Caco-2 (cell line): ENCODE measurements around the gene MRPL49. TPM values are rescaled to one million over a fixed set of nuclear protein-coding genes. Genes with fewer than 3 reads are reported as not detected.

Source experiments
- BruUV-seq: library from RNA; stranded (reverse); fragments of 400-500 nt; replicated peaks from 2 replicates; lab custom pipeline; 2021; lab: Mats Ljungman, UMichigan
- CTCF ChIA-PET: fragments of 300-600 bp; sonication (Branson Sonifier 250); formaldehyde crosslinking; loops from one replicate; lab custom pipeline; 2022; ENCODE audit warnings: antibody characterized with exemption; lab: Charles Lee
- POLR2A ChIA-PET: fragments of 300-600 bp; sonication (Branson Sonifier 250); formaldehyde crosslinking; loops from one replicate; lab custom pipeline; 2022; ENCODE audit warnings: antibody characterized with exemption; lab: Charles Lee
- DNase-seq, 2 experiments: peaks; one replicate each; pipeline versions ENCODE4 v3.0.0 to v3.0.0-alpha.2; 2020 to 2022
- H3K27me3 ChIP-seq: replicated peaks from 2 replicates; pipeline ENCODE4 v1.6.0; 2011; ENCODE audit warnings: low read length; ENCODE audit not compliant: control insufficient read depth, insufficient read depth
- H3K36me3 ChIP-seq: 2 replicates; pipeline ENCODE4 v1.5.1; 2011; ENCODE audit warnings: low read length; ENCODE audit not compliant: control insufficient read depth, insufficient read depth
- H3K4me1 ChIP-seq: fragments of 250-450 bp; sonication (Bioruptor Pico); 2 replicates; pipeline ENCODE4 v1.5.1; 2020; ENCODE audit warnings: mild to moderate bottlenecking
- H3K4me3 ChIP-seq: 2 replicates; pipeline ENCODE4 v1.5.1; 2011; ENCODE audit warnings: low read depth, mild to moderate bottlenecking, control low read depth, low read length
- H3K9me3 ChIP-seq: fragments of 250-450 bp; sonication (Bioruptor Pico); 2 replicates; pipeline ENCODE4 v1.5.1; 2020; ENCODE audit warnings: mild to moderate bottlenecking, moderate library complexity
- H3K27ac Mint-ChIP-seq: one replicate; pipeline ENCODE4 v1.8.0; 2022; ENCODE audit warnings: mixed read lengths; ENCODE audit not compliant: unreplicated experiment
- H3K27me3 Mint-ChIP-seq: one replicate; pipeline ENCODE4 v1.8.0; 2022; ENCODE audit warnings: mixed read lengths; ENCODE audit not compliant: insufficient read depth, unreplicated experiment
- H3K36me3 Mint-ChIP-seq: one replicate; pipeline ENCODE4 v1.8.0; 2022; ENCODE audit warnings: mild to moderate bottlenecking, mixed read lengths; ENCODE audit not compliant: insufficient read depth, unreplicated experiment
- H3K4me1 Mint-ChIP-seq: one replicate; pipeline ENCODE4 v1.8.0; 2022; ENCODE audit warnings: low read depth, mixed read lengths; ENCODE audit not compliant: unreplicated experiment
- H3K4me3 Mint-ChIP-seq: one replicate; pipeline ENCODE4 v1.8.0; 2022; ENCODE audit warnings: mild to moderate bottlenecking, moderate library complexity, mixed read lengths; ENCODE audit not compliant: unreplicated experiment
- H3K9me3 Mint-ChIP-seq: one replicate; pipeline ENCODE4 v1.8.0; 2022; ENCODE audit warnings: mixed read lengths; ENCODE audit not compliant: unreplicated experiment
- CTCF ChIP-seq, 2 experiments: fragments of 200-600 bp in 1 of 2; IDR thresholded peaks; 1 replicate in 1 of 2; 2 replicates in 1 of 2; pipeline versions ENCODE4 v1.5.1 to v1.8.0; 2011 to 2022; ENCODE audit warnings: antibody characterized with exemption in 1 of 2, control low read depth in 1 of 2, inconsistent platforms in 1 of 2, low read depth in 1 of 2, low read length in 1 of 2, mild to moderate bottlenecking in 1 of 2, moderate library complexity in 1 of 2; ENCODE audit not compliant: insufficient read depth in 1 of 2, severe bottlenecking in 1 of 2, unreplicated experiment in 1 of 2
- intact Hi-C: fragments of 100-400 bp; cut with micrococcal nuclease; formaldehyde crosslinking; loops from one replicate; pipeline ENCODE4 v1.10.0; 2022; ENCODE audit not compliant: unreplicated experiment
- total RNA-seq: library from RNA; stranded (reverse); gene quantifications from 2 replicates; pipeline ENCODE4 v1.2.3, GENCODE V29; 2022

MRPL49 gene
- total RNA-seq, 1 experiment from 2014 or later, result 95.1 TPM

GRCh38 chr11:65111159-65111743 is 10.9 kb upstream of the MRPL49 start:
- H3K4me3 Mint-ChIP-seq, result peak overlapping the region; percentile 96
- intact Hi-C loops, result loop anchor here (2.0 to 10.0 kb wide), 2 partner anchors 70 to 336 kb away; partner anchors contain the start of genes CAPN1 and SF1
- H3K36me3 ChIP-seq, result no peaks in the 10 kb centered on the region
- H3K4me3 ChIP-seq, result no peak overlapping the region
- H3K27me3 Mint-ChIP-seq, result no peaks in the 10 kb centered on the region
- no peaks in the 10 kb centered on the region for H3K9me3 Mint-ChIP-seq
- no peak for TF ChIP-seq CTCF (IDR thresholded peaks at IDR 0.05; ENCODE audit: insufficient read depth in 1 of 2, low read depth in 1 of 2, low read length in 1 of 2, severe bottlenecking in 1 of 2, unreplicated experiment in 1 of 2)
- H3K27ac Mint-ChIP-seq, result peak overlapping the region; percentile 92
- no TSS peak for BruUV-seq
- H3K9me3 ChIP-seq, result no peaks in the 10 kb centered on the region
- H3K27me3 ChIP-seq, result no peaks in the 10 kb centered on the region
- ChIA-PET CTCF (interaction anchor here (0.9 to 2.4 kb wide), 14 partner anchors 10 to 300 kb away, joined by 3 to 14 read pairs (median 5); partner anchors contain the start of genes CAPN1, FAU, MRPL49 and SYVN1), POLR2A (interaction anchor here (0.6 to 2.3 kb wide), 19 partner anchors 10 to 941 kb away, joined by 3 to 37 read pairs (median 3); partner anchors contain the start of genes ARL2, CAPN1, CDC42BPG and FAU)
- peaks cover 64% of the 10 kb centered on the region for H3K36me3 Mint-ChIP-seq
- no peak for DNase-seq
- H3K4me1 ChIP-seq, result peaks cover 23% of the 10 kb centered on the region
- peaks cover 6% of the 10 kb centered on the region for H3K4me1 Mint-ChIP-seq

GRCh38 chr11:65111744-65112545 is 10.2 kb upstream of the MRPL49 start, which contains the start of gene TM7SF2:
Gene TM7SF2, plus strand, starts transcription at chr11:65111872. Its CDS starts 144 bp downstream, at chr11:65112016.
- H3K4me1 ChIP-seq, result peaks cover 26% of the 10 kb centered on the region
- peak; percentile 97 to 98 for DNase-seq

More at GRCh38 chr11:65111744-65112545, 10.2 kb upstream of the MRPL49 start, which contains the start of gene TM7SF2:
- no TSS peak for BruUV-seq
- no peaks in the 10 kb centered on the region for H3K27me3 Mint-ChIP-seq
- no peaks in the 10 kb centered on the region for H3K9me3 ChIP-seq
- POLR2A ChIA-PET, result interaction anchor here (0.6 to 2.3 kb wide), 23 partner anchors 10 to 941 kb away, joined by 3 to 37 read pairs (median 3); partner anchors contain the start of genes ARL2, CAPN1, CDC42BPG and FAU
- intact Hi-C loops, result loop anchor here (2.0 to 10.0 kb wide), 2 partner anchors 69 to 337 kb away; partner anchors contain the start of genes CAPN1 and SF1
- peaks cover 6% of the 10 kb centered on the region for H3K4me1 Mint-ChIP-seq
- CTCF ChIA-PET, result interaction anchor here (0.6 to 2.4 kb wide), 12 partner anchors 10 to 348 kb away, joined by 3 to 14 read pairs (median 5); partner anchors contain the start of genes CAPN1, FAU, MRPL49 and SYVN1
- no peaks in the 10 kb centered on the region for H3K36me3 ChIP-seq
- H3K9me3 Mint-ChIP-seq, result no peaks in the 10 kb centered on the region
- no peak for TF ChIP-seq CTCF (IDR thresholded peaks at IDR 0.05; ENCODE audit: insufficient read depth in 1 of 2, low read depth in 1 of 2, low read length in 1 of 2, severe bottlenecking in 1 of 2, unreplicated experiment in 1 of 2)
- peak within 1 kb of the TSS; percentile 92 for H3K27ac Mint-ChIP-seq
- peaks cover 64% of the 10 kb centered on the region for H3K36me3 Mint-ChIP-seq
- peak within 1 kb of the TSS; percentile 96 for H3K4me3 Mint-ChIP-seq
- H3K27me3 ChIP-seq, result no peaks in the 10 kb centered on the region
- peak within 1 kb of the TSS; percentile 42 for H3K4me3 ChIP-seq
